H1 (cell line): ENCODE measurements around the gene MT1H. TPM values are rescaled to one million over a fixed set of nuclear protein-coding genes. Genes with fewer than 3 reads are reported as not detected.
A peak's percentile ranks its signal among the peaks of the same experiment; 100 is the strongest.

Experiments used
- HDAC6 ChIP-seq: IDR thresholded peaks from one replicate; pipeline ENCODE4 v1.7.1; 2012; ENCODE audit warnings: low read depth, mild to moderate bottlenecking, inconsistent platforms, low read length, moderate library complexity
- KDM4A ChIP-seq: IDR thresholded peaks from one replicate; pipeline ENCODE4 v1.7.1; 2012; ENCODE audit warnings: low read depth, mild to moderate bottlenecking, moderate library complexity, low read length, inconsistent platforms; ENCODE audit not compliant: severe bottlenecking
- TBP ChIP-seq: IDR thresholded peaks from 2 replicates; pipeline ENCODE4 v1.6.1; 2011; ENCODE audit warnings: low read depth, low read length, improper control_type of control experiment
- TCF12 ChIP-seq: IDR thresholded peaks from 2 replicates; pipeline ENCODE4 v1.6.1; 2011; ENCODE audit warnings: low read depth, mild to moderate bottlenecking, low read length
- polyA plus RNA-seq, 7 experiments: library from polyadenylated mRNA; depleted of rRNA in 3 of 7; stranded (reverse) in 5 of 7; unstranded in 2 of 7; fragments of >200 nt in 5 of 7; fragments of 200-250 nt in 2 of 7; gene quantifications; 1 replicate in 5 of 7; 2 replicates in 1 of 7; 4 replicates in 1 of 7; pipeline versions ENCODE4 v1.2.1 to v1.2.3, GENCODE V29; 2011 to 2013; ENCODE audit warnings: missing spikeins in 2 of 7, mixed read lengths in 2 of 7
- total RNA-seq: library from RNA; stranded (reverse); fragmentation: NEBNext Ultra II Directional; extraction: Animal tissue kit (Norgen Biotek cat#: 25700); gene quantifications from 2 replicates; pipeline ENCODE4 v1.2.1, GENCODE V29; 2021

Gene MT1H
- total and polyA plus RNA-seq, 2 of the 8 experiments (the other 6 are each of a cell fraction or from before 2014, with no cell fraction given) = 11.9 to 95.7 TPM

GRCh38 chr16:56625140-56625942 is 44.3 kb upstream of the MT1H start, which contains the start of gene MT1E (continued):
- TF ChIP-seq TBP (peak; percentile 87; the same call in 1 of the 2 replicates), HDAC6 (no peak), KDM4A (peak; percentile 65), TCF12 (0 out of 2 replicates have a peak, but pooled peaks have one; percentile 22)
